Measurements from ENCODE around the gene CLCNKA.
"Not testable (repeated sequence)": the region's sequence is repeated elsewhere in the genome, so short reads cannot be mapped to it uniquely, and the experiment has no call there.

Gene CLCNKA

DNA sequence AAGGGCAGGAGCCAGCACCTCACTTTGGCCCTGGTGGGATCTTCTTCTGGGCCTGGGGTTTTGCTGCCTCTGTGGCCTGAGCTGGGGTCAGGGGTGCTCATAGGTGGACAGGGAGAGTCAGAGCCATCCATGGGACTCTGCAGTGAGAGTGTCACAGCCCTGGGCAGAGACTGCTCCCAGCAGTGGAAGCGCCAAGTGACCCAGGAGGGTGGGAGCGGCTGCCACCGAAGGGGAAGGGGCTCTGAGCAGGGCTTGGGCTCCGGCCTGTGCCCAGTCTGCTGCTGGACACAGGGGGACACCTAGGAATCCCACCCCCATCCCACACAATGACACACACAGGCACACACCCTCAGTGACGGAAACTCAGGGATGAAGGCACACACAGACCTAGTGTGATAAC is 22.1 kb downstream of the CLCNKA start:
- no peak for DNase-seq

DNA sequence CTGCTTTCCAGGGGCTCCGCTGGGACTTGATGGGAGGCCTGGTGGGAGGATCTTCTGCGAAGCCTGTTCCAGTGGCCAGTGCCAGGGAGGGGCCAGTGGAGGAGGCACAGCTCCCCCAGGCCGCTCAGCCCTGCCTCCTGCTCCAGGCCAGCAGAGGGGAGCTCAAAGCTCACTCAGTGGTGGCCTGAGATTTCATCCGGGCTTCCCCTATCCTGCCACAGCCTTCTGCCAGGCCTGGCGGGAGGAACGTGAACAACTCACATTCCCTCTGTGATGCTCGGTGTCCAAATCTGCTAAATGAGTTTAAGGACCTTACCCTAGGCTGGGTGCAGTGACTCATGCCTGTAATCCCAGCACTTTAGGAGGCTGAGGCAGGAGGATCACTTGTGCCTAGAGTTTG is 25.0 kb downstream of the CLCNKA start:
- DNase-seq, result no peak

- DNase-seq, result no peak
Measured at GRCh38 chr1:16047791-16048475, 26.1 kb downstream of the CLCNKA start.

GRCh38 chr1:16048573-16049189 is 26.8 kb downstream of the CLCNKA start:
- DNase-seq, result no peak

DNA sequence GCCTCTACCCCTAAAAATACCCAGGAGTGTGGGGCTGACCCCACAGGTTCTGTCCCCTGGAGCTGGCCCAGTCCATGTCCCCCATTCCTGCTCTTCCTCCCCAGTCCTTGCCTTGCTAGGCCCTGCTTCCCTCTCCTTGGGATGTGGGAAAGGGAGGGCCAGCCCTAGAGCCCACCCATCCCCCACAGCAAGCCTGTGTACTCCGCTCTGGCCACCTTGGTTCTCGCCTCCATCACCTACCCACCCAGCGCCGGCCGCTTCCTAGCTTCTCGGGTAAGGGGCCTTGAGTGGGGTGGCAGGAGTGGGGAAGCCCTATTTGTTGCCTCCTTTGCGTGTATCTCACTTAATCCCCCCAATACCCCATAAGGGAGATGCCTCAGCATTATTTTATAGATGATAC is 28.5 kb downstream of the CLCNKA start:
- no peak for DNase-seq

DNA sequence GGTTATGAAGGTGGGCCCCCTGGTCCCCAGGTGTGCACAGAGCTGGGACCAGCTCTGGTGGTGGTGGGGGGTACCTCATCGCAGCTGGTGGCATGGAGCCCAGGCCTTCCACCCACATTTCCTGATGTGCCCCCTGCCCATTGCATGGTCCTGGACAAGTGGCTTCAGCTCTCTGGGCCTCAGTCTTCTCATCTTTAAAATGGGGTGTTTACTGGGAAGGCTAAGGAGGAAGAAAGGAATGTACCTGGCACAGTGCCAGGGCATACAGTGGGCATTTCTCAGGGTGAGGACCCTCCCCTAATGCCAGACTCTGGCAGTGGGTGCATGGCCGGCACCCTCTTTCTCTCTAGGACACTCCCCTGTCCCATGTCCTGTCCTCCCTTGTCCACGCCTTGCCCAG is 29.2 kb downstream of the CLCNKA start:
- DNase-seq, result no peak

GRCh38 chr1:16051949-16052348 is 30.1 kb downstream of the CLCNKA start:
- not testable (repeated sequence) for DNase-seq

- DNase-seq, result no peak
Measured at GRCh38 chr1:16053781-16054502, 32.1 kb downstream of the CLCNKA start.

GRCh38 chr1:16054598-16055540 is 33.0 kb downstream of the CLCNKA start:
- DNase-seq, result no peak

GRCh38 chr1:16055613-16056520 is 34.0 kb downstream of the CLCNKA start:
- peak; percentile 53 to 60 for DNase-seq

- DNase-seq, result not testable (repeated sequence)
Measured at GRCh38 chr1:16056521-16056912, 34.7 kb downstream of the CLCNKA start.

GRCh38 chr1:16057314-16057915 is 35.6 kb downstream of the CLCNKA start:
- not testable (repeated sequence) for DNase-seq

DNA sequence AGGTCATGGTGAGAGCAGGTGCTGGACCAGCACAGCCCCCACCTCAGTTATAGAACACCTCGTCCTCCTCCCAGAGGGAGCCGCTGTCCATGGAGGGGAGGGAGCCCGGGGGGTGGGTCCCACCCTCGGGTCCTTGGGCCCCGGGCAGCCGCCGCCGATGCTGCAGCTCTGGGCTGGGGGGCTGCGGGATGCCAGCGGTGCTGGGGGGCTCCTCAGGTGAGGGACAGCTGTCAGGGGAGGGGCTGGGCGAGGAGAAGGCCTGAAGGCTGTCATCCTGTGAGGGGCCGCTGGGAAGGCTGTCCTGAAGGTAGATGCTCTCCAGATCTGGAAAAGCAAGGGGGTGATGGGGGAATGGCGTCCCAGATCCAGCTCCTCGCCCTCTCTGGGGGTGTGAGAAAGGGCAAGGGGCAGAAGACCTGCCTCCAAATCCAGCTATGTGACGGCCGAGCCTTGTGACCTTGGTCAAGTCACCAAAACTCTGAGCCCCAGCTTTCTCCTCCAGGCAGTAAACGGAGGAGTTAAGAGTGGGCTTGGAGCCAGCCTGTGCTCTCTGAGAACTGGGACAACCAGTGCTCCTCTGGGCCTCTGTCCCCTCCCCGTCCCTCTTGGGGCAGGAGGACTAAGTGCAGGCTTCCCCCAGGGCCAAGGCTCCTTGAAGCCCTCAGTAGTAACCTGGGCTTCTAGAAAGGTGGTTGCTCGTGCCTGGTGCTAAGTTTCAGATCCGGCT is 36.7 kb downstream of the CLCNKA start:
- DNase-seq, result not testable (repeated sequence)

- DNase-seq, result no peak
Measured at GRCh38 chr1:16061266-16061665, 39.4 kb downstream of the CLCNKA start.

GRCh38 chr1:16061989-16062686 is 40.3 kb downstream of the CLCNKA start:
- not testable (repeated sequence) for DNase-seq

- not testable (repeated sequence) for DNase-seq
Measured at GRCh38 chr1:16062687-16063075, 40.8 kb downstream of the CLCNKA start.

DNA sequence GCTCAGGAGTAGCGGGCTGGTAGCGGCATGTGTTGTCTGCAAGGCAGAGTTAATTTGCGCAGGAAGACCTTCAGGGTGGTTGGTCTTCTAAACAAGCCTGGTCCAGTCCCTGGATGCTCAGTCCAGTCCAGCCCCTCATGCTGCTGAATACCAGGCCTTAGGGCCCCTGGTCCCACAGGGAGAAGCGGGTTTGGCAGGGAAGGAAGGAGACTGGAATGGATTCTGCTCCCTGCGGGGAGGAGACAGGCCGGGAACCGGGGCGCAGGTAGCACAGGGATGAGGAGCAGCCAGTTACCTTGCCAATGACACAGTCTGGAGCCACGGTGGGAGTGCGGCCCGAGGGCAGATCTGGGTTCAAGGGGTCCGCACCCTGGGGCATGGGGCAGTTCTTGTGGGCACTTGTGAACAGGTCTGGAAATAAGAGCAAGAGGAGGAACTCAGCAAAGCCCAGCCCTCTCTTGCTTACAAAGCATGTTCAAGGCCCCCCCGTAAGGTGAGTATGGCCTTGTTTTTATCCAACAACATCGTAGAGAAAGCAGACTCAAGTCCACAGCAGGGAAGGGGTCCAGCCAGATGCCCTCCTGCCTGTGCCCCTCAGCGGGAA is 41.5 kb downstream of the CLCNKA start:
- DNase-seq, result no peak

GRCh38 chr1:16063921-16064320 is 42.1 kb downstream of the CLCNKA start:
- DNase-seq, result no peak

- DNase-seq, result no peak
Measured at GRCh38 chr1:16064536-16065268, 42.9 kb downstream of the CLCNKA start.
